HG03159 (cell line): ENCODE data around the gene PTPN12.
"Not testable (repeated sequence)": the region's sequence is repeated elsewhere in the genome, so short reads cannot be mapped to it uniquely, and the experiment has no call there.

Source experiments
- ATAC-seq: cut with Tn5 transposase; IDR thresholded peaks from one replicate; pipeline ENCODE4 v1.9.1; 2021; ENCODE audit warnings: mild to moderate bottlenecking, moderate library complexity; ENCODE audit not compliant: unreplicated experiment

PTPN12 gene

GRCh38 chr7:77537136-77537777 is at the start of gene PTPN12:
TSS of gene PTPN12 (plus strand) at chr7:77537295. CDS start at chr7:77537547, 252 bp downstream.
- peak; percentile 39 for ATAC-seq

DNA sequence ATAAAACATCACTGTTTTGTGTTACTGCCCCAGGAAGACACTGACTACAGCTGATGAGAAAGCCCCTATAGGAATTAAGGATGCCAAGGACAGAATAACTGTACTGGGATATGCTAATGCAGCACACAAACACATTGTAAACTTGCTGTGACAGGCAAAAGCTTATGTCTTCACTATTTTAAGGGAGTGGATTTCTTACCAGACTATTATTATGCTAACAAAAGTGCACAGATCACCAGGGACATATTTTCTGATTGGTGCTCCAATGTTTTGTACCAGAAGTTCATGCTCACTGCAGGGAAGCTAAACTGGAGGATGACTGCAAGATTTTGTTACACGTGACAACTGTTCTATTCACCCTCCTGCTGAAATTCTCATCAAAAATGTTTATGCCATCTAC is 48.1 kb upstream of the PTPN12 start:
- no peak for ATAC-seq

GRCh38 chr7:77497079-77497478 is 40.0 kb upstream of the PTPN12 start:
- no peak for ATAC-seq

GRCh38 chr7:77498659-77499379 is 38.3 kb upstream of the PTPN12 start:
- no peak for ATAC-seq

- ATAC-seq = no peak
Observed at GRCh38 chr7:77501192-77501515, 35.9 kb upstream of the PTPN12 start.

GRCh38 chr7:77504951-77505350 is 32.1 kb upstream of the PTPN12 start:
- no peak for ATAC-seq

- ATAC-seq = no peak
Observed at GRCh38 chr7:77506899-77507298, 30.2 kb upstream of the PTPN12 start.

DNA sequence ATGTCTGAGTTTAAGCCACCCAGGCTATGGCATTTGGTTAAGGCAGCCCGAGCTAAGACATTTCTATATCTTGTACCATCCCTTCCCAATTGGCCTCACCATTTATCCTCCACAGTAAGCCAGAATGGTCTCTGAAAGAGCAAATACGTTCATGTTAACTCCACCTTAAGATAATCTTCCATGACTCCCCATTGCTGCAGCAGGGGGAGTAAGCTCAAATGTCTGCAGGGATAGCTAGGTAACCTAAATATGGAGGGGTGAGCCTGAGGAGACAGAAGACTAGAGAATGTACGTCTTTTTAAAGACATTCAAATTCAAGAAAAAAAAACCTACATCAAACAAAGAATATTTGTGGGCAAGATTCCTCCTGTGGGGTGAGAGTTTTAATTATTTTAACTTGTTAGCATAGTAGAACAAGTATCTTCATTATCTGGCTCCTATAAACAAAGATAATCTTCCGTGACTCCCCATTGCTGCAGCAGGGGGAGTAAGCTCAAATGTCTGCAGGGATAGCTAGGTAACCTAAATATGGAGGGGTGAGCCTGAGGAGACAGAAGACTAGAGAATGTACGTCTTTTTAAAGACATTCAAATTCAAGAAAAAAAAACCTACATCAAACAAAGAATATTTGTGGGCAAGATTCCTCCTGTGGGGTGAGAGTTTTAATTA is 24.0 kb upstream of the PTPN12 start:
- not testable (repeated sequence) for ATAC-seq

DNA sequence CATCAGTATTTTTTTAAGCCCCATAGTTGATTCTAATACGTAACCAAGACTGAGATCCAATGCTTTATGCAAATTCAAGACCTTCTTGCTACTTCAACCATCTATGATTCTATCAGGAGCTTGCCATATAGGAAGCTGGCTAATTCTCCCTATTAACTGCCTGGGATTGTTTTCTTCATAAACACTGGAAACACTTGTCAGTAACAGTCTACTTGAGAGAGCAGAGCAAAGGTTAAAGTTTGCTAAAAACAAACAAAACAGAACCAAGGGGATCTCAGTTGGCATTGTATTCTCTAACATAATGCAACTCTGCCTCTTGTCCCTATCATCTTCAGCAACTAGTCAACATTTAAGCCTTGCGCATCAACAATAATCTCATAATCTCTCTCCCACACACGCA is 21.0 kb upstream of the PTPN12 start:
- ATAC-seq = no peak

DNA sequence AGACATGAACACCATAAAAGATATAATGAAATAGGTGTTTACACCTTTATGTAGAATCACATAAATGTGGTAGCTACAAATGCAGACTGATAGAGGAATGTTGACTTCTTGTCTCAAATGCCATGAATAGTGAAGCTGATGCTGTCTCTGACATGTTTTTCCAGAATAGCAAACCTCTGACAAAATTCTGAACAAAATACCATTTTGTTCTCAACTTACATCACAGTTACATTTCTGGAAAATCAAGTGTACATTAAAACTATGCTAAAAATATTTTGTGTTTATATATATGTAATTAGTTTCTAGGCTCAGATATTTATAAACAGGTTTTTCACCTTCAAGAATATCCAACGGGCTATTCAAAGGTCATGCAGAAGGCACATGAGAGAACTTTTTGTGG is 16.8 kb upstream of the PTPN12 start:
- no peak for ATAC-seq

- ATAC-seq = not testable (repeated sequence)
Observed at GRCh38 chr7:77521537-77521936, 15.6 kb upstream of the PTPN12 start.

DNA sequence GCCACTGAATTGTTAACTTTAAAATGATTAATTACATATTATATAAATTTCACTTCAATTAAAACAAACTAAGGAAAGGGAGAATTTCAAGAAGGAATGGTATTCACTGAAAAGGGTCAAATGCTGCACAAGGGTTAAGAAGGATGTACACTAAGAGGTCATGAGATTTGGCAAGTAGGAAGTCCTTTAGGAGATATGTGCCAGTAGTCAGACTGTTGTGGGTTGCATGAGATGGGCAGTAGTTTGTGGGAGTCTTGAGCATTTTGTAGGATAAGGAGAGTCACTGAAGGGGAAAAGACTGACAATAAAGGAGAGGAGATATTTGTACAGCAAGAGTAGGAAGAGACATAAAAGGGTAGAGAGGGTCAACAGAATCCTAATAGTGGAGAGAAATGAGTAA is 12.4 kb upstream of the PTPN12 start:
- ATAC-seq = no peak

GRCh38 chr7:77525231-77525630 is 11.9 kb upstream of the PTPN12 start:
- ATAC-seq = no peak

- ATAC-seq = no peak
Observed at GRCh38 chr7:77528368-77528767, 8.7 kb upstream of the PTPN12 start.

GRCh38 chr7:77529279-77529678 is 7.8 kb upstream of the PTPN12 start:
- ATAC-seq = no peak

GRCh38 chr7:77531038-77531437 is 6.1 kb upstream of the PTPN12 start:
- ATAC-seq = no peak

DNA sequence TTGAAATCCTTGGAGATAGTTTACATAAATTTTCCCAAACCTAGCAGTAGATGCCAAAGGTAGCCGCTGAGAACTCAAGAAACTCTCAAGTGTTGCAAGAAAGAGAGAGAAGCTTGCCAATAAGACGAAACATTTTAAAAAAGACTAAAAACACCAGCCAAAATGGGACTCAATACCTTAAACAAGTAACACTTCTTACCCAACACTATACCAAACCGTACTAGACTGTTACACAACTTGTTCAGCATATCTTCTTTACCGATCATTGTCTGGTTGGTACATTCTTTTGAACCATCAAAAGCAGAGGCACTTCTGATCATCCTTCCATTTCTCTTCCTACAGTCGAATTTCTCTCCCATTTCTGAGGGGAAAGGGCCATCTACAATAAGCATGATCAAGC is 4.8 kb upstream of the PTPN12 start:
- ATAC-seq = no peak

DNA sequence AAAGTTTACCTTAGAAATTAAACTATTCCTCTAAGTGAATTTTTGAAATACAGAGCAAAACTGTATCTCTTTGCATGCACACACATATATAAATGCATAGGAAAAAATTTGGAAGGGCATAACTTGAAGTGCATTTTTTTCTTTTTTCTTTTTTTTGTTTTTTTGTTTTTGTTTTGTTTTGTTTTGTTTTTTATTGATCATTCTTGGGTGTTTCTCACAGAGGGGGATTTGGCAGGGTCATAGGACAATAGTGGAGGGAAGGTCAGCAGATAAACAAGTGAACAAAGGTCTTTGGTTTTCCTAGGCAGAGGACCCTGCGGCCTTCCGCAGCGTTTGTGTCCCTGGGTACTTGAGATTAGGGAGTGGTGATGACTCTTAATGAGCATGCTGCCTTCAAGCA is 4.4 kb upstream of the PTPN12 start:
- ATAC-seq = not testable (repeated sequence)

- not testable (repeated sequence) for ATAC-seq
Observed at GRCh38 chr7:77534046-77534445, 3.0 kb upstream of the PTPN12 start.

DNA sequence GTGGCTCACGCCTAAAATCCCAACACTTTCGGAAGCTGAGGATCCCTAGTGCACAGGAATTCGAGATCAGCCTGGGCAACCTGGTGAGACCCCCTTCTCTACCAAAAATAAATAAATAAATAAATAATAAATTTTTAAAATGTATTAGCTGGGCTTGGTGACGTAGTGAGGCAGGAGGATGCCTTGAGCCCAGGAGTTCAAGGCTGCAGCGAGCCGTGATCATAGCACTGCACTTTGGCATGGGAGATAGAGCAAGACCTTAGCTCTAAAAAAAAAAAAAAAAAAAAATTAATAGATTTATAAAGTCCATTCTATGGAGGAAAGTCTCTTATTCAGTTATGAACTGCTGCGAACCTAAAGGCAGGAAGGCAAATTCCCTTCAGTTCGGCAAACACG is 1.1 kb upstream of the PTPN12 start:
- no peak for ATAC-seq

DNA sequence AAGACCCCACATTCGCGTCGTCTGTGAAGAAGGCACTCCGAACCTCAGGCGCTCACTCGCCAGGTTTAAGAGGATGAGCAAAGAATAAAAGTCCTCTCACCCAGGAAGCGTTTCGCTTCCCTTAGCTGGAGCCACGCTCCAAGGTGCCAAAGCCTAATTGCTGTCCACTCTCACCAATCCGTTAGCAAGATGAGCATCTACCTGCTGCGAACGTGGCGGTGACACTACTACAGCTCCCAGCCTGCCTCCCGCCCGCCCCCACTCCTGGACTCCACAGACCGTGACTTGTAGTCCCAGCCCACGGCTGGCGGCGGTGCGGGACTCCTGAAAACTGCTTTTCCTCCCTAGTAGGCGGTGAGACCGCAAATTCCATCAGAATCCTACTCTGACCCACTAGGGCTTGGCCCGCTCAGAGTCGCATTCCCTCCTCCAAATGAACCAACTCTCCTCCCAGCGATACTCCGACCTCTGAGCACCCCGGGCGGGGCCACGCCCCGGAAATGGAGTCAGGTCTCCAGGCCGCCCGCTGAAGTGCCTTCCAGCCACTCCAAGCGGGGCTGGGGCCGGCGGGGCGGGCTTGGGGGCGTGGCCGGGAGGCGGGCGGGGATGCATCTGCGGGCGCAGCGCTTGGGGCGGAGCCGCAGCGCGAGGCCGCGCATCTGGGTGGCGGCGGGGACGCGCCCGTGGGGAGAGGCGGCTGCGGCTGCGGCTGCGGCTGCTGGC is 521 bp upstream of the PTPN12 start:
- ATAC-seq = peak; percentile 95
